GM20000 (cell line): Measurements from ENCODE around the gene REXO4.

ENCODE experiments used
- DNase-seq: peaks from one replicate; pipeline ENCODE4 v3.0.0; 2012; ENCODE audit warnings: low spot score
- TF ChIP-seq, protein P1 (sequence below): IDR thresholded peaks from 2 replicates; pipeline ENCODE4 v1.5.1; 2012; ENCODE audit warnings: mild to moderate bottlenecking, control low read depth; ENCODE audit errors: extremely low read depth, missing control alignments

The REXO4 gene

DNA sequence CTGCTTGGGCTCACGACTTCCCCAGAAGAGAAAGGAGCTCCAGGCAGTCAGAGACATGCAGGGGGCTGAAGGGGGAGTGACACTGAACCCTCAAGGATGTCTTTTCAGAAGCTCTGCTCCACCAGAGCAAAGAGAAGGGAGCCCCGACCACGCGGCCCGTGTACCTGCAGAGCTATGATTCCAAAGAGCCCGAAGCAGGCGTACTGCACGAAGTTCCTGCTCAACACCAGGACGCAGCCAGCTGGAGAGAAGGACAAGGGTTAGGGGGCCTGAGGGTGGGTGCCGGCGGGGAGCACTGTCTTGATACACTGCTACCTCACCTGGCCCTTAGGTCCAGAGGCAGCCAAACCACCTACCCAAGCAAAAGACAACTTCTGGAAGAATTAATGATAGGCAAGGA is 51.4 kb downstream of the REXO4 start:
- TF ChIP-seq, protein P1, sequence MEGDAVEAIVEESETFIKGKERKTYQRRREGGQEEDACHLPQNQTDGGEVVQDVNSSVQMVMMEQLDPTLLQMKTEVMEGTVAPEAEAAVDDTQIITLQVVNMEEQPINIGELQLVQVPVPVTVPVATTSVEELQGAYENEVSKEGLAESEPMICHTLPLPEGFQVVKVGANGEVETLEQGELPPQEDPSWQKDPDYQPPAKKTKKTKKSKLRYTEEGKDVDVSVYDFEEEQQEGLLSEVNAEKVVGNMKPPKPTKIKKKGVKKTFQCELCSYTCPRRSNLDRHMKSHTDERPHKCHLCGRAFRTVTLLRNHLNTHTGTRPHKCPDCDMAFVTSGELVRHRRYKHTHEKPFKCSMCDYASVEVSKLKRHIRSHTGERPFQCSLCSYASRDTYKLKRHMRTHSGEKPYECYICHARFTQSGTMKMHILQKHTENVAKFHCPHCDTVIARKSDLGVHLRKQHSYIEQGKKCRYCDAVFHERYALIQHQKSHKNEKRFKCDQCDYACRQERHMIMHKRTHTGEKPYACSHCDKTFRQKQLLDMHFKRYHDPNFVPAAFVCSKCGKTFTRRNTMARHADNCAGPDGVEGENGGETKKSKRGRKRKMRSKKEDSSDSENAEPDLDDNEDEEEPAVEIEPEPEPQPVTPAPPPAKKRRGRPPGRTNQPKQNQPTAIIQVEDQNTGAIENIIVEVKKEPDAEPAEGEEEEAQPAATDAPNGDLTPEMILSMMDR = no peak
- DNase-seq = no peak

DNA sequence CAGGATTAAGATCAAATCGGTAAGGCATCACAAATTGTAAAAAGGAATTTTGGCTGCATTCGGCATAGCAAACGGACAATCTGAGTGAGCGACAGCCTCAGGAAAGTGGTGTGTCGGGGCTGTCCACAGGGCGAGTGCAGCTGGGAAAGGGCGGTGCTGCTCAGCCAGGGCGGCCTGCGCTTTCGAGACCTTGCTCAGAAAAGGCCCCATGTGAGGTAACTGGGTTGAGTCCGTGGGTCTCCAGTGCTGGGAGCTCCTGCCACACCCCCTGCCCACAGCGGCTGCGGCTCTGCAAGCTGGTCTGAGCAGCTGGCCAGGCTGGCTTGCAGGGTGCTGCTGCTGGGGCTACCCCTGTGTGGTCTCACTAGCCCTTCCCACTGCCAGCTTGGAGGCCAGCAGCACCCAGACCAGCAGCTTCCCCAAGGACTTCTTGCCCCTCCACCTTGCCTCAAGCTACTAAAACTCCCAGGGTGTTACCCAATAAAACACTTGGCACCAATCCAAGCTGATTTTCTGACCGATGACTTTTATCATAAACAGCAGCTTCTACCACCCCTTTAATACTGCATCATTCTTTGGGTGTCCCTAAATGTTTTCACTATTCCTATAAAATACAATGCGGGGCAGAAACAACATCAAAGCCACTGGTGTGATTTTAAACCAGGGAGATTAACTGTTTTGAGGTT is 55.3 kb downstream of the REXO4 start:
- TF ChIP-seq, protein P1 = no peak
- no peak for DNase-seq

DNA sequence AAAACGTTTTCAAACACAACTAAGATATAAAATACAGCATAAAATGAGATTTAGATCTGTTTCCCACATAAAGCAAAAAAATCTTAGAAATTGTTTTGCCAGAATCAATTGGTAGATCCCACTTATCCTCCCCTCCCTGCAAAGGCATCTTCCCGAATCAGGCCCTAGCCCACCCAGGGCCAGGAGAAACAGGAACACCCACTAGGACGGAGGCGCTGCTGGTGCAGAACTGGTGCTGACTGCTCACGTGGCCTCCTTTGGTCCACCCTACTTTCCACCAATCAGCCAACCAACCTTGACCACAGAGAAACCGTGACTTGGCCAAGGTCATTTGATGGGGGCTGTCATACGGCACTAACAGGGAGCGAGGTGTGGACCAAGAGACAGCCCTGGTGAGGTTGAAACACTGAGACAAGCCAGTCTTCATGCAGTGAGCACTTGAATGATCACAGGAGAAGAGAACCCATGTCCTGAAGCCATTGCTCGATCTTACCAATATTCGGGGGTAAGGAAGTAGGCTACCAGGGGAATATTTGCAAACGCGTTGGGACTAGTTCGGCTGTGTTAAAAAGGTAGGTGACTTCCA is 56.2 kb downstream of the REXO4 start:
- no peak for DNase-seq

DNA sequence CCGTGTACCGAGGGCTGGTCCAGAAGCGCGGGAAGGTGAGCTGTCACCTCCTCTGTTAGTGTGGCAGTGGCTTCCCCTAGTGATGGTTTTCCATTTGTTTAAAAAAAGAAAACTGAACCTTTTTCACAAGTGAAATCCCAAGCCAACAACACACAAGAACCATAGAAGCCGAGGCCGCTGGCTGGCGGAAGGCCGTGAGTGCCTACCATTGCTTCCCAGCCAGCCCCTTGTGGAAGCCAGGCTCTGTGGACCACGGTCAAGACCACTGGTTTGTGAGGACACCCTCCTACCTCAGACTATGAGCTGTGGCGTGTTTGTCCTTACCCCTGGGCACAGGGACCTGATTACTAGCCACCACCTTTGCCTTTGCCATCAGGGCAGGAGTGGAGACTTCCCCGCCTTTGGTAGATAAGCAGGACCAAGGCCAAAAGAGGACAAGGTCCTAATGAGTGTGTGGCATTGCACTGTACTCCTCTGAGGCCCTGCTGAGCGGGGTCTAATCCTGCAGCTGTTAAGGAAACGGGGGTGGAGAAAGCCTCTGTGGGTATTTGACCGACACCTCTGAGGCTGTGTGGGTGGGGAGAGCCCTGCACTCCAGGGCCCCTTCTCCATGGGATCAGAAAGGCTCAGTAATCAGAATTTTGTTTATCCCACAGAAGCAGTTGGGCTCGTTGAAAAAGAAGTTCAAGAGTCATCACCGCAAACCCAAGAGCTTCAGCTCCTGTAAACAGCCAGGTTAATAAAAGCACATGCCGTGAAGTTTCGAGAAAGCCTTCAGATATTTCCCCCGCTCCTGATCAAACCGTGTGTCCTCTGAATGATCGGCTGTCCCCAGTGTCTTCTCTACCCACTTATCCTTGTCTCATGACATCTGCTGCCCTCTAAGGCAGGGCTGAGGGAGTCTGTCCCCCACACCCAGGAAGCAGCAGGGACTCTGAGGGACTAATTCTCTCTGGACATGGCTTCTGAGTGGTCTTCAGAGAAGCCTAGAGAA is 57.1 kb downstream of the REXO4 start:
- TF ChIP-seq, protein P1 = no peak
- no peak for DNase-seq

More for the DNA sequence above, 56.2 kb downstream of the REXO4 start:
- TF ChIP-seq, protein P1 = no peak

DNA sequence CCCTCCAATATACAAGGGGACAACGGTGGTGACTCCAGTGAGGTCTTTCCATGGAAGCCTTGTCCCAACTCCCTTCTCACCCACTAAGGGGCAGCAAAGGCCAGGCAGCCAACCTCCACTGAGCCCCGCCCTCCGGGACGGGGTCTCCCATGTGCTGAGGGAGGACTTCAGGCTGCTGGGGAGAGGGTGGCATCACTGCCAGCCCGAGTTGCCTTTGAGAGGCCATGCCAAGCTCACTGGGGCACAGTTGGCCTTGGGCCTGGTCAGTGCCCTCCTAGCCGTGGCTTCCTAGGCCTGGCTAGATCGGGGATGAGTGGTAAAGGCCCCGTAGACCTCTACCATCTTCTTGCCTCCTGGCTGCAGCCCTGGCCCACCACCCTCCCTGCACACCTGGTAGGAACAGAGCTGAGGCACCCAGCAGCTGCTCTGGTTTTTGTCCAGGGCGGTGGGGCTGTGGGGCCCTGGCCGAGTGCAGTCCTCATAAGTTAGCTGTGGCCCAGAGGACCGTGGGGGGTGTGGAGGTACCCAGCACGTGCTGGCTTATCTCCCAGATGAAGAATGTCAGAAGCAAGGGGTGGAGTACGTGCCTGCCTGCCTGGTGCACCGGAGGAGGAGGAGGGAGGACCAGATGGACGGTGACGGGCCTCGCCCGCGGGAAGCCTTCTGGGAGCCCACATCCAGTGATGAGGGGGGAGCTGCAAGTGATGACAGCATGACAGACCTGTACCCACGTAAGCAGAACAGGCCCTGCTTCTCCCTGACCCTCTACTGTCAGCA is 58.2 kb downstream of the REXO4 start:
- TF ChIP-seq, protein P1 = no peak
- DNase-seq = no peak

DNA sequence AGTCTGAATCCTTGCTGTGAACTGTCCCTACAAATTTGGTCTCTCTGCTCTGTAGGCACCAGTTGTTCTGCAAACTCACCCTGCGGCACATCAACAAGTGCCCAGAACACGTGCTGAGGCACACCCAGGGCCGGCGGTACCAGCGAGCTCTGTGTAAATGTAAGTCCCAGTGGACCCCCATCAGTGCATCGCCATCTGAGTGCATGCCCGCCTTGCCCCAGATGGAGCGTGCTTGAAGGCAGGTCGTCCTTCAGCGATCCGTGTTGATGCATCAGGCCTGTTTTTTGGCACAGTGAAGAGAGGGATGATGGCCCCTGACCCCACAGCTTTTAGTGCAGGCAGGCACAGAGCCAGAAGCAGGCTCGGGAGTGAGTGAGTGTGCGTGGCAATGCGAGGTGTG is 60.2 kb downstream of the REXO4 start:
- TF ChIP-seq, protein P1 = no peak
- DNase-seq = no peak
